OCI-LY1 (cell line): Measurements from ENCODE around the gene CSPG5.

ENCODE experiments used
- H2AFZ ChIP-seq: fragments of 200-600 bp; sonication (generic), shearing (Covaris generic); 2 replicates; pipeline ENCODE4 v1.6.0; 2014; ENCODE audit warnings: antibody characterized with exemption, mild to moderate bottlenecking, low read length
- H3F3A ChIP-seq: fragments of 200-600 bp; sonication (generic), shearing (Covaris generic); 2 replicates; pipeline ENCODE4 v1.6.0; 2014; ENCODE audit warnings: mild to moderate bottlenecking, antibody characterized with exemption, low read length, moderate library complexity; ENCODE audit not compliant: insufficient read depth
- H3K27ac ChIP-seq: fragments of 200-600 bp; sonication (generic); 2 replicates; pipeline ENCODE4 v1.5.1; 2014; ENCODE audit warnings: low read length, mixed run types, mild to moderate bottlenecking, low read depth; ENCODE audit not compliant: poor library complexity, severe bottlenecking
- H3K27me3 ChIP-seq: fragments of 200-600 bp; sonication (generic); 2 replicates; pipeline ENCODE4 v1.6.0; 2014; ENCODE audit warnings: antibody characterized with exemption, mild to moderate bottlenecking, low read length, moderate library complexity; ENCODE audit not compliant: insufficient read depth
- H3K36me3 ChIP-seq: fragments of 200-600 bp; sonication (generic); 2 replicates; pipeline ENCODE4 v1.6.1; 2014; ENCODE audit warnings: mild to moderate bottlenecking, antibody characterized with exemption, low read length, moderate library complexity, mixed read lengths; ENCODE audit not compliant: insufficient read depth
- H3K4me1 ChIP-seq: fragments of 200-600 bp; sonication (generic); 2 replicates; pipeline ENCODE4 v1.5.1; 2014; ENCODE audit warnings: mild to moderate bottlenecking, low read length, moderate library complexity; ENCODE audit not compliant: insufficient read depth, severe bottlenecking
- H3K4me2 ChIP-seq: fragments of 200-600 bp; sonication (generic), shearing (Covaris generic); 2 replicates; pipeline ENCODE4 v1.6.1; 2014; ENCODE audit warnings: low read length
- H3K4me3 ChIP-seq: fragments of 200-600 bp; sonication (generic); 2 replicates; pipeline ENCODE4 v1.5.1; 2014; ENCODE audit warnings: low read length, low read depth, mild to moderate bottlenecking, mixed read lengths; ENCODE audit not compliant: poor library complexity, severe bottlenecking
- H3K79me2 ChIP-seq: fragments of 200-600 bp; shearing (Covaris generic); 2 replicates; pipeline ENCODE4 v1.6.1; 2016; ENCODE audit warnings: mixed run types, low read length, mixed read lengths; ENCODE audit not compliant: insufficient read depth
- H3K9ac ChIP-seq: fragments of 200-600 bp; sonication (generic), shearing (Covaris generic); 2 replicates; pipeline ENCODE4 v1.6.1; 2014; ENCODE audit warnings: mild to moderate bottlenecking, low read length, mixed read lengths
- H3K9me2 ChIP-seq: fragments of 200-600 bp; sonication (generic), shearing (Covaris generic); 2 replicates; pipeline ENCODE4 v1.6.1; 2014; ENCODE audit warnings: low read depth, mild to moderate bottlenecking, low read length, mixed read lengths
- H3K9me3 ChIP-seq: fragments of 200-600 bp; shearing (Covaris generic); 2 replicates; pipeline ENCODE4 v1.6.1; 2014; ENCODE audit warnings: low read length, mixed read lengths
- H4K20me1 ChIP-seq: fragments of 200-600 bp; sonication (generic), shearing (Covaris generic); 2 replicates; pipeline ENCODE4 v1.6.0; 2016; ENCODE audit warnings: mild to moderate bottlenecking, low read length; ENCODE audit not compliant: insufficient read depth
- CTCF ChIP-seq: fragments of 200-600 bp; sonication (generic), shearing (Covaris generic); IDR thresholded peaks from 2 replicates; pipeline ENCODE4 v1.5.1; 2017; ENCODE audit warnings: mild to moderate bottlenecking, antibody characterized with exemption, low read length, moderate library complexity, mixed read lengths
- EZH2 ChIP-seq: fragments of 200-600 bp; sonication (generic), shearing (Covaris generic); IDR thresholded peaks from 2 replicates; pipeline ENCODE4 v1.8.0; 2017; ENCODE audit warnings: borderline replicate concordance, mixed run types, mild to moderate bottlenecking, antibody characterized with exemption, low read length, moderate library complexity, mixed read lengths

Gene CSPG5

DNA sequence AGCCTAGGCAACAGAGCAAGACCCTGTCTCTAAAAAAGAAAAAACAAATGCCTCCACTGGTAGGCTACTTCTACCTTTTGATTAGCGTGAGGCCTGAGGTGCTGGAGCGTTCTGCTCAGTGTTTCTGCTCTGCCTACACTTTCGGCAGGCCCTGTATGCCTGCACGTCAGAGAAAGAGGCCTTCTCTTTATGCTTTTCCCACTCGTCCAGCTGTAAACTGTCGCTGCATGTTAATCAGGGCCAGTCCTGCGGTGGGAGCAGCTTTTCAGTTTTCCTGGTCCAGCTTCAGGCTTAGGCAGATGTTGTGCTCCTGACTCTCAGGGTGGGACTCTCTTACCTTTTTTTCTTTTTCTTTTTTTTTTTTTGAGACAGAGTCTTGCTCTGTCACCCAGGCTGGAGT lies 25.3 kb downstream of the CSPG5 start:
- Histone ChIP-seq H2AFZ (no peak overlapping the region), H3K9me3 (no peaks in the 10 kb centered on the region), H3K9ac (no peak overlapping the region), H3K36me3 (no peaks in the 10 kb centered on the region), H4K20me1 (no peaks in the 10 kb centered on the region), H3F3A (no peaks in the 10 kb centered on the region), H3K4me3 (no peak overlapping the region), H3K4me2 (no peak overlapping the region), H3K4me1 (no peaks in the 10 kb centered on the region), H3K79me2 (no peaks in the 10 kb centered on the region), H3K27me3 (peaks cover 3% of the 10 kb centered on the region; the same call in 1 of the 2 replicates), H3K9me2 (no peaks in the 10 kb centered on the region), H3K27ac (no peak overlapping the region)
- TF ChIP-seq CTCF (no peak), EZH2 (no peak)

- Histone ChIP-seq H3K27me3 (peaks cover 5% of the 10 kb centered on the region; the same call in 1 of the 2 replicates), H3K9me2 (no peaks in the 10 kb centered on the region), H3K36me3 (no peaks in the 10 kb centered on the region), H3K79me2 (no peaks in the 10 kb centered on the region), H3K4me2 (no peak overlapping the region), H3K4me3 (no peak overlapping the region), H3K4me1 (no peaks in the 10 kb centered on the region), H3K9me3 (no peaks in the 10 kb centered on the region), H3F3A (peaks cover 2% of the 10 kb centered on the region; the same call in 1 of the 2 replicates), H2AFZ (no peak overlapping the region), H4K20me1 (no peaks in the 10 kb centered on the region), H3K27ac (no peak overlapping the region), H3K9ac (no peak overlapping the region)
- TF ChIP-seq CTCF (no peak), EZH2 (no peak)
Measured at GRCh38 chr3:47542471-47543173, 36.0 kb downstream of the CSPG5 start.

DNA sequence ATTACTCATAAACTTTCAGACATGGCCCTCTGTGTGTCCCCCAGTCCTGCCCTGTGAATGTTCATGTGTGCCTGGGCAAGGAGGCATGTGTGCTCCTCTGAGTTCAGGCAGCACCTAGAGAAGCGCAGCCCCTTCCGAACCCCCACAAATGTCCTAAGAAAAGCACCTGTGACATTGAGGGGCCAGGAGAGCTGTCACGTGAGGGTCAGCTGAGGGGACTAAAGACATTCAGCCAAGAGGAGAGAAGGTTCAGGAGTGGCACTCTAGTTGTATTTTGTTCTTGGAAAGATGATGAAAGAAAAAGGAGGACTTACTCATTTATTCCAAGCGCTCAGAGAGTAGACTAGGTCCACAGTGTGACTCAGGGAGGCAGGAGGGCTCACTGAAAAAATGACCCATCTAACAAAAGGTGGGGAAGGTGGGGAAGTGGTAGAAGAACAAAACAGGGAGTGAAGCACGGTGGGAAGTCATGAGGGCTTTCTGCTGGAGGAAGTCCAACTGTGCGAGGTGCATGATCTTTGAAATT lies 37.0 kb downstream of the CSPG5 start:
- H3K4me3 ChIP-seq, result no peak overlapping the region
- no peak overlapping the region for H3K27ac ChIP-seq
- H3K36me3 ChIP-seq, result no peaks in the 10 kb centered on the region
- H4K20me1 ChIP-seq, result no peaks in the 10 kb centered on the region
- no peaks in the 10 kb centered on the region for H3F3A ChIP-seq
- TF ChIP-seq CTCF (no peak), EZH2 (no peak)
- H3K27me3 ChIP-seq, result peaks cover 5% of the 10 kb centered on the region; the same call in 1 of the 2 replicates
- H3K9me3 ChIP-seq, result no peaks in the 10 kb centered on the region
- no peak overlapping the region for H2AFZ ChIP-seq
- no peak overlapping the region for H3K9ac ChIP-seq
- no peaks in the 10 kb centered on the region for H3K9me2 ChIP-seq
- H3K4me1 ChIP-seq, result no peaks in the 10 kb centered on the region
- H3K79me2 ChIP-seq, result no peaks in the 10 kb centered on the region
- no peak overlapping the region for H3K4me2 ChIP-seq
